K562 (cell line): ENCODE data around the gene BBLN. TPM values are rescaled to one million over a fixed set of nuclear protein-coding genes. Genes with fewer than 3 reads are reported as not detected.
A peak's percentile ranks its signal among the peaks of the same experiment; 100 is the strongest.

Experiments
- ATAC-seq: fragments of 200-7000 bp; cut with Tn5 transposase; 3 replicates; pipeline ENCODE4 v1.9.1; 2020; ENCODE audit warnings: moderate library complexity
- BruUV-seq: library from RNA; stranded (reverse); fragments of 400-500 nt; replicated peaks from 2 replicates; lab custom pipeline; 2021; lab: Mats Ljungman, UMichigan
- CTCF ChIA-PET: fragments of 300-600 bp; formaldehyde crosslinking; extraction: SDS; loops from one replicate; lab custom pipeline; 2021; ENCODE audit warnings: low intra/inter-chr PET ratio; lab: Yijun Ruan, JAX
- POLR2A ChIA-PET: fragments of 300-600, 350-650 bp; sonication (Branson Sonifier 250); formaldehyde crosslinking; extraction: SDS; loops from one replicate; lab custom pipeline; 2021; ENCODE audit warnings: antibody characterized with exemption, inconsistent platforms; lab: Yijun Ruan, JAX
- DNase-seq, 4 experiments: peaks; one replicate each; pipeline versions ENCODE4 v3.0.0 to v3.0.0-alpha.2; 2011 to 2018; ENCODE audit warnings: low spot score in 3 of 4, mixed read lengths in 3 of 4; ENCODE audit errors: extremely low read depth in 1 of 4
- FAIRE-seq: peaks from 2 replicates; lab custom pipeline; 2011; peaks lifted over from hg19 to GRCh38; lab: Jason Lieb, UNC
- H2AFZ ChIP-seq: 2 replicates; pipeline ENCODE4 v1.6.0; 2011; ENCODE audit warnings: low read depth, low read length, control low read depth, inconsistent platforms
- H3K27ac ChIP-seq: fragments of 200-600 bp; 3 replicates; pipeline ENCODE4 v1.8.0; 2011; ENCODE audit warnings: low read depth, mild to moderate bottlenecking, control low read depth, inconsistent platforms, low read length, moderate library complexity, mixed read lengths; ENCODE audit errors: extremely low read depth
- H3K27me3 ChIP-seq, 2 experiments: fragments of 300-600 bp in 1 of 2; 2 replicates in 1 of 2; 3 replicates in 1 of 2; pipeline versions ENCODE4 v1.6.0 to v1.8.0; 2011; ENCODE audit warnings: inconsistent platforms in 2 of 2, low read length in 2 of 2, mild to moderate bottlenecking in 1 of 2, mixed read lengths in 1 of 2, moderate library complexity in 1 of 2; ENCODE audit not compliant: control insufficient read depth in 2 of 2, insufficient read depth in 2 of 2
- H3K36me3 ChIP-seq: fragments of 300-600 bp; 3 replicates; pipeline ENCODE4 v1.8.0; 2011; ENCODE audit warnings: mild to moderate bottlenecking, low read length, inconsistent platforms; ENCODE audit not compliant: control insufficient read depth, insufficient read depth
- H3K4me1 ChIP-seq, 2 experiments: fragments of 200-600 bp in 1 of 2; replicated peaks in 1 of 2; 2 replicates in 1 of 2; 3 replicates in 1 of 2; pipeline versions ENCODE4 v1.5.1 to v1.8.0; 2011; ENCODE audit warnings: inconsistent platforms in 2 of 2, low read length in 2 of 2, mild to moderate bottlenecking in 1 of 2, mixed read lengths in 1 of 2, moderate library complexity in 1 of 2; ENCODE audit not compliant: control insufficient read depth in 2 of 2, insufficient read depth in 2 of 2
- H3K4me2 ChIP-seq: 2 replicates; pipeline ENCODE4 v1.6.1; 2011; ENCODE audit warnings: low read length, control low read depth, inconsistent platforms, mixed read lengths; ENCODE audit not compliant: insufficient read depth
- H3K4me3 ChIP-seq: fragments of 200-600 bp; sonication (generic), shearing (Covaris generic); 2 replicates; pipeline ENCODE4 v1.5.1; 2016; ENCODE audit warnings: control low read depth, inconsistent platforms
- H3K79me2 ChIP-seq: fragments of 200-600 bp; 3 replicates; pipeline ENCODE4 v1.8.0; 2011; ENCODE audit warnings: low read length, inconsistent platforms; ENCODE audit not compliant: control insufficient read depth, insufficient read depth
- H3K9ac ChIP-seq, 2 experiments: 2 replicates each; pipeline versions ENCODE4 v1.6.0 to v1.6.1; 2011; ENCODE audit warnings: low read depth in 2 of 2, low read length in 2 of 2, control low read depth in 1 of 2, inconsistent platforms in 1 of 2, mild to moderate bottlenecking in 1 of 2, mixed read lengths in 1 of 2; ENCODE audit not compliant: insufficient read depth in 1 of 2
- H3K9me1 ChIP-seq: one replicate; pipeline ENCODE4 v1.6.0; 2011; ENCODE audit warnings: inconsistent platforms, mild to moderate bottlenecking, low read length, moderate library complexity; ENCODE audit not compliant: control insufficient read depth, insufficient read depth
- H3K9me3 ChIP-seq: replicated peaks from 2 replicates; pipeline ENCODE4 v1.5.1; 2011; ENCODE audit warnings: low read depth, low read length, inconsistent platforms; ENCODE audit not compliant: control insufficient read depth, insufficient read depth
- H4K20me1 ChIP-seq: replicated peaks from 2 replicates; pipeline ENCODE4 v1.6.1; 2011; ENCODE audit warnings: low read length, inconsistent platforms, mixed read lengths; ENCODE audit not compliant: control insufficient read depth, insufficient read depth
- CBX2 ChIP-seq: fragments of 200-600 bp; sonication (generic); IDR thresholded peaks from one replicate; pipeline ENCODE4 v1.6.1; 2012; ENCODE audit warnings: mild to moderate bottlenecking, low read length, inconsistent platforms; ENCODE audit not compliant: insufficient read depth, poor library complexity, severe bottlenecking
- KDM1A ChIP-seq, 2 experiments: fragments of 450-650 bp; IDR thresholded peaks; 2 replicates each; pipeline ENCODE4 v1.6.1; 2016; ENCODE audit warnings: mild to moderate bottlenecking in 2 of 2
- KDM5B ChIP-seq: fragments of 200-600 bp; sonication (generic); IDR thresholded peaks from 2 replicates; pipeline ENCODE4 v1.6.1; 2012; ENCODE audit warnings: low read depth, mild to moderate bottlenecking, moderate library complexity, low read length, control low read depth, inconsistent platforms; ENCODE audit not compliant: insufficient replicate concordance
- KLF16 ChIP-seq: IDR thresholded peaks from 2 replicates; pipeline ENCODE4 v1.6.1; 2016; ENCODE audit warnings: antibody characterized with exemption
- NCOA4 ChIP-seq: fragments of 450-650 bp; IDR thresholded peaks from 2 replicates; pipeline ENCODE4 v1.6.1; 2018; ENCODE audit warnings: mild to moderate bottlenecking; ENCODE audit not compliant: partially characterized antibody
- POLR2AphosphoS5 ChIP-seq: IDR thresholded peaks from 2 replicates; pipeline ENCODE4 v1.6.1; 2011; ENCODE audit warnings: mild to moderate bottlenecking, low read depth, low read length, moderate library complexity; ENCODE audit not compliant: control insufficient read depth, insufficient read depth
- SETDB1 ChIP-seq: IDR thresholded peaks from one replicate; pipeline ENCODE4 v1.6.1; 2012; ENCODE audit warnings: low read length, control low read depth, inconsistent platforms
- STAT5A ChIP-seq: IDR thresholded peaks from 2 replicates; pipeline ENCODE4 v1.6.1; 2012; ENCODE audit warnings: low read length, inconsistent platforms, borderline replicate concordance
- TEAD4 ChIP-seq, 2 experiments: sonication (generic) in 1 of 2; formaldehyde crosslinking in 1 of 2; IDR thresholded peaks; 2 replicates each; pipeline versions ENCODE4 v1.6.1 to v1.8.0; 2012 to 2022; ENCODE audit warnings: borderline replicate concordance in 1 of 2, inconsistent platforms in 1 of 2, low read length in 1 of 2, mild to moderate bottlenecking in 1 of 2, missing genetic modification reagents in 1 of 2
- ZC3H4 ChIP-seq: sonication (generic); formaldehyde crosslinking; IDR thresholded peaks from 2 replicates; pipeline ENCODE4 v1.9.0; 2021; ENCODE audit warnings: missing genetic modification reagents, borderline replicate concordance
- ZKSCAN8 ChIP-seq: fragments of 200-800 bp; sonication (Bioruptor generic); IDR thresholded peaks from 2 replicates; pipeline ENCODE4 v1.6.1; 2016; ENCODE audit warnings: missing genetic modification characterization, missing compliant biosample characterization
- WGBS: fragments of 100-300 bp; shearing (Covaris generic); methylation state at CpG from one replicate; pipeline ENCODE4 v1.1.6; 2016; ENCODE audit warnings: low coverage, mixed read lengths; ENCODE audit not compliant: insufficient coverage; ENCODE audit errors: missing lambda C conversion rate; 5-methylcytosine and 5-hydroxymethylcytosine counted together
- in situ Hi-C: fragments of 300-500 bp; cut with MboI; formaldehyde crosslinking; loops from 4 replicates; pipeline ENCODE4 v1.15.0; 2018; ENCODE audit warnings: inconsistent platforms, mixed read lengths
- intact Hi-C: fragments of 100-400 bp; cut with micrococcal nuclease; formaldehyde crosslinking; loops from 2 replicates; pipeline ENCODE4 v1.14.2; 2022
- polyA plus RNA-seq, 8 experiments: library from polyadenylated mRNA; depleted of rRNA in 4 of 8; stranded (reverse) in 5 of 8; unstranded in 3 of 8; fragments of >200 nt; fragmentation: Nextera tagmentation in 2 of 8; fragmentation: Illumina TruSeq in 1 of 8; extraction: Ambion mirVana in 2 of 8; extraction: Trizol in 1 of 8; gene quantifications; 2 replicates each; pipeline versions ENCODE4 v1.2.1 to v1.2.3, GENCODE V29; 2011 to 2014; ENCODE audit warnings: inconsistent platforms in 1 of 8, missing spikeins in 1 of 8
- total RNA-seq, 7 experiments: library from RNA; depleted of rRNA in 6 of 7; stranded (reverse); fragments of >200 nt in 6 of 7; fragmentation: Illumina TruSeq in 2 of 7; extraction: Trizol in 2 of 7; gene quantifications; 2 replicates each; pipeline versions ENCODE4 v1.2.1 to v1.2.3, GENCODE V29; 2011 to 2021; ENCODE audit warnings: low replicate concordance in 1 of 7
- TF ChIP-seq, protein P1 (sequence below): fragments of 450-650 bp; IDR thresholded peaks from 2 replicates; pipeline ENCODE4 v1.6.1; 2017; ENCODE audit warnings: mild to moderate bottlenecking, moderate library complexity
- TF ChIP-seq, protein P2 (sequence below): fragments of 450-650 bp; IDR thresholded peaks from 2 replicates; pipeline ENCODE4 v1.6.1; 2016; ENCODE audit warnings: antibody characterized with exemption
- TF ChIP-seq, protein P3 (sequence below): sonication (generic); formaldehyde crosslinking; IDR thresholded peaks from 2 replicates; pipeline ENCODE4 v1.9.0; 2022; ENCODE audit warnings: mild to moderate bottlenecking, missing genetic modification reagents
- TF ChIP-seq, protein P4 (sequence below), 2 experiments: fragments of 250-450 bp in 1 of 2; fragments of 450-650 bp in 1 of 2; sonication (Bioruptor Pico) in 1 of 2; IDR thresholded peaks; 2 replicates each; pipeline versions ENCODE4 v1.6.1 to v1.8.0; 2016 to 2021; ENCODE audit warnings: mild to moderate bottlenecking in 2 of 2, moderate library complexity in 2 of 2, missing compliant biosample characterization in 1 of 2, missing genetic modification characterization in 1 of 2

The BBLN gene
- total and polyA plus RNA-seq, 9 of the 15 experiments (the other 6 are each of a cell fraction or from before 2014, with no cell fraction given): 4.2 to 331 (median 87.1) TPM

DNA sequence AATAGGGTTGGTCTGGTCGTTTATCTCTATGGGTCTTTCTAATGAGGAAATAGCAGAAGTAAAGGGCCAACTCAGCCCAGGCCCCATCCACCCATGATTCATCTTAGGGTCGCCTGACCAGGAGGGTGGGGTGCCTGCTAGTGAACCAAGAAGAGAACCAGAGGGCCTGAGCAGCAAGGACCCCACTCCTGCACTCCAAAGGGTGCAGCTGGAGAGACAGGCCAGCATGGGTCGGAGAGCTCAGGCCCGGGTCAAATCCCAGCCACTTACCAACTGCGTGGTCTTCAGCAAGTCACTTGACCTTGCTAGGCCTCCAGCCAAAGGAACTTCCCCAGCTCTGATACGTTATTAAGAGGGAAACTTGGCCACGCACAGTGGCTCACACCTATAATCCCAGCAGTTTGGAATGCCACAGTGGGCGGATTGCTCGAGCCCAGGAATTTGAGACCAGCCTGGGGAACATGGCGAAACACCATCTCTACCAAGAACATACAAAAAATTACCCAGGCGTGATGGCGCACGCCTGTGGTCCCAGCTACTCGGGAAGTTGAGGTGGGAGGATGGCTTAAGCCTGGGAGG is 4.3 kb downstream of the BBLN start:
- Histone ChIP-seq H3K36me3 (peaks cover 70% of the 10 kb centered on the region), H3K27ac (peak overlapping the region; percentile 30; the same call in 1 of the 3 replicates), H3K4me3 (no peak overlapping the region), H4K20me1 (peaks cover 23% of the 10 kb centered on the region; the same call in 1 of the 2 replicates), H3K9ac (peak overlapping the region in 1 of 2 experiments; percentile 75; a peak in 2 of 4 replicates), H3K4me1 (peaks cover 5 to 44% of the 10 kb centered on the region in 2 experiments), H3K9me1 (no peaks in the 10 kb centered on the region), H3K27me3 (no peaks in the 10 kb centered on the region), H3K79me2 (peaks cover 24% of the 10 kb centered on the region), H3K9me3 (no peaks in the 10 kb centered on the region), H3K4me2 (no peak overlapping the region), H2AFZ (no peak overlapping the region)
- DNase-seq (no peak), FAIRE-seq (no peak), ATAC-seq (no peak)
- 77% methylated on average over 14 of the region's 14 CpGs for WGBS
- in situ Hi-C loops: no loop called here
- POLR2A ChIA-PET: interaction anchor here (0.5 to 11.0 kb wide), 8 partner anchors 11 to 183 kb away, joined by 3 to 155 read pairs (median 4); partner anchors contain the start of genes CIZ1 and EEIG1
- BruUV-seq: no TSS peak
- CTCF ChIA-PET: no interaction called here
- intact Hi-C loops: loop anchor here (5.0 kb wide), 1 partner anchor 43 kb away; no protein-coding TSS in a partner anchor
- TF ChIP-seq SETDB1 (peak; percentile 27), CBX2 (no peak), POLR2AphosphoS5 (peak; percentile 16), KLF16 (no peak), TEAD4 (IDR thresholded peaks at IDR 0.05; ENCODE audit: low read length) (0 out of 2 replicates have a peak, but pooled peaks have one; percentile 6), TEAD4 (CRISPR knock-in tag; IDR thresholded peaks at IDR 0.05; ENCODE audit: borderline replicate concordance) (no peak), NCOA4 (no peak), ZC3H4 (no peak), KDM5B (peak; percentile 3), ZKSCAN8 (CRISPR knock-in tag) (no peak), KDM1A (IDR thresholded peaks at IDR 0.05) (no peak), STAT5A (no peak)
- TF ChIP-seq, protein P1, sequence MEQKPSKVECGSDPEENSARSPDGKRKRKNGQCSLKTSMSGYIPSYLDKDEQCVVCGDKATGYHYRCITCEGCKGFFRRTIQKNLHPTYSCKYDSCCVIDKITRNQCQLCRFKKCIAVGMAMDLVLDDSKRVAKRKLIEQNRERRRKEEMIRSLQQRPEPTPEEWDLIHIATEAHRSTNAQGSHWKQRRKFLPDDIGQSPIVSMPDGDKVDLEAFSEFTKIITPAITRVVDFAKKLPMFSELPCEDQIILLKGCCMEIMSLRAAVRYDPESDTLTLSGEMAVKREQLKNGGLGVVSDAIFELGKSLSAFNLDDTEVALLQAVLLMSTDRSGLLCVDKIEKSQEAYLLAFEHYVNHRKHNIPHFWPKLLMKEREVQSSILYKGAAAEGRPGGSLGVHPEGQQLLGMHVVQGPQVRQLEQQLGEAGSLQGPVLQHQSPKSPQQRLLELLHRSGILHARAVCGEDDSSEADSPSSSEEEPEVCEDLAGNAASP: no peak
- TF ChIP-seq, protein P2, sequence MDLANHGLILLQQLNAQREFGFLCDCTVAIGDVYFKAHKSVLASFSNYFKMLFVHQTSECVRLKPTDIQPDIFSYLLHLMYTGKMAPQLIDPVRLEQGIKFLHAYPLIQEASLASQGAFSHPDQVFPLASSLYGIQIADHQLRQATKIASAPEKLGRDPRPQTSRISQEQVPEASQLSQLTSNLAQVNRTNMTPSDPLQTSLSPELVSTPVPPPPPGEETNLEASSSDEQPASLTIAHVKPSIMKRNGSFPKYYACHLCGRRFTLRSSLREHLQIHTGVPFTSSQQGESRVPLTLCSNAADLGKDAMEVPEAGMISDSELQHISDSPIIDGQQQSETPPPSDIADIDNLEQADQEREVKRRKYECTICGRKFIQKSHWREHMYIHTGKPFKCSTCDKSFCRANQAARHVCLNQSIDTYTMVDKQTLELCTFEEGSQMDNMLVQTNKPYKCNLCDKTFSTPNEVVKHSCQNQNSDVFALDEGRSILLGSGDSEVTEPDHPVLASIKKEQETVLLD: no peak
- TF ChIP-seq, protein P3, sequence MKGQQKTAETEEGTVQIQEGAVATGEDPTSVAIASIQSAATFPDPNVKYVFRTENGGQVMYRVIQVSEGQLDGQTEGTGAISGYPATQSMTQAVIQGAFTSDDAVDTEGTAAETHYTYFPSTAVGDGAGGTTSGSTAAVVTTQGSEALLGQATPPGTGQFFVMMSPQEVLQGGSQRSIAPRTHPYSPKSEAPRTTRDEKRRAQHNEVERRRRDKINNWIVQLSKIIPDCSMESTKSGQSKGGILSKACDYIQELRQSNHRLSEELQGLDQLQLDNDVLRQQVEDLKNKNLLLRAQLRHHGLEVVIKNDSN: no peak
- TF ChIP-seq, protein P4, sequence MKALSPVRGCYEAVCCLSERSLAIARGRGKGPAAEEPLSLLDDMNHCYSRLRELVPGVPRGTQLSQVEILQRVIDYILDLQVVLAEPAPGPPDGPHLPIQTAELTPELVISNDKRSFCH (CRISPR knock-in tag; IDR thresholded peaks at IDR 0.05): no peak
- TF ChIP-seq, protein P4 (tag; IDR thresholded peaks at IDR 0.05): no peak
